ENCODE results near the gene TECPR1. TPM values are rescaled to one million over a fixed set of nuclear protein-coding genes. Genes with fewer than 3 reads are reported as not detected.
A peak's percentile ranks its signal among the peaks of the same experiment; 100 is the strongest.

TECPR1 gene
- total RNA-seq, 1 donor from 2014 or later: 23.9 TPM

DNA sequence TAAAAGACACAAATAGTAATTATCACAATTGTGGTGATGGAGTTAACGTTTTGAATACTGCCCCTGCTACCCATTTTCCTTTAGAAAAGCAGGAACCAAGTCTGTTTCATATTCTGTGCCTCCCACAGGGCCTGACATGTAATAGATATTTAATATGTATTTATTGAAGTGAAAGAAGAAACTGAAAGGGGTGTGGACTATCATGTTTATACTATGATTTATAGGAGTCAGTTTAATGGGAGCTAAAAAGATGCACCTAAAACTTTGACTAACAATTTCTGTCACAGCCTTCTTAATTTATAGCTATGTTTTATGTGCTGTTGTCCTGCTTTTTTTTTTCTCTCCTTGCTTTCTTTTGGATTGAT, 64.9 kb downstream of the TECPR1 start:
- Histone ChIP-seq H3K27ac (ENCODE audit: low read depth, low read length) (peak overlapping the region; percentile 83), H3K9ac (ENCODE audit: low read length) (peak overlapping the region; percentile 62), H4K20me1 (ENCODE audit: insufficient read depth, low read length) (no peaks in the 10 kb centered on the region), H3K4me2 (ENCODE audit: low read length) (peak overlapping the region; percentile 60), H3K27me3 (ENCODE audit: insufficient read depth, low read length) (no peaks in the 10 kb centered on the region), H3K9me3 (ENCODE audit: insufficient read depth, low read depth, low read length) (peaks cover 2% of the 10 kb centered on the region), H3K36me3 (ENCODE audit: insufficient read depth, low read length) (no peaks in the 10 kb centered on the region), H3K79me2 (ENCODE audit: insufficient read depth, low read length) (no peaks in the 10 kb centered on the region), H3K4me3 (ENCODE audit: insufficient read depth, low read depth, low read length) (no peak overlapping the region), H2AFZ (ENCODE audit: low read depth, low read length) (no peak overlapping the region), H3K4me1 (ENCODE audit: insufficient read depth, low read length) (peaks cover 5% of the 10 kb centered on the region)
- Mint-ChIP-seq H3K9me3 (ENCODE audit: unreplicated experiment) (peaks cover 6% of the 10 kb centered on the region), H3K36me3 (ENCODE audit: low read depth, unreplicated experiment) (peaks cover 21% of the 10 kb centered on the region), H3K4me3 (ENCODE audit: unreplicated experiment) (no peak overlapping the region), H3K27me3 (ENCODE audit: low read depth, unreplicated experiment) (no peaks in the 10 kb centered on the region), H3K4me1 (ENCODE audit: low read depth, unreplicated experiment) (peaks cover 4% of the 10 kb centered on the region), H3K27ac (ENCODE audit: unreplicated experiment) (no peak overlapping the region)
- TF ChIP-seq, protein P1, sequence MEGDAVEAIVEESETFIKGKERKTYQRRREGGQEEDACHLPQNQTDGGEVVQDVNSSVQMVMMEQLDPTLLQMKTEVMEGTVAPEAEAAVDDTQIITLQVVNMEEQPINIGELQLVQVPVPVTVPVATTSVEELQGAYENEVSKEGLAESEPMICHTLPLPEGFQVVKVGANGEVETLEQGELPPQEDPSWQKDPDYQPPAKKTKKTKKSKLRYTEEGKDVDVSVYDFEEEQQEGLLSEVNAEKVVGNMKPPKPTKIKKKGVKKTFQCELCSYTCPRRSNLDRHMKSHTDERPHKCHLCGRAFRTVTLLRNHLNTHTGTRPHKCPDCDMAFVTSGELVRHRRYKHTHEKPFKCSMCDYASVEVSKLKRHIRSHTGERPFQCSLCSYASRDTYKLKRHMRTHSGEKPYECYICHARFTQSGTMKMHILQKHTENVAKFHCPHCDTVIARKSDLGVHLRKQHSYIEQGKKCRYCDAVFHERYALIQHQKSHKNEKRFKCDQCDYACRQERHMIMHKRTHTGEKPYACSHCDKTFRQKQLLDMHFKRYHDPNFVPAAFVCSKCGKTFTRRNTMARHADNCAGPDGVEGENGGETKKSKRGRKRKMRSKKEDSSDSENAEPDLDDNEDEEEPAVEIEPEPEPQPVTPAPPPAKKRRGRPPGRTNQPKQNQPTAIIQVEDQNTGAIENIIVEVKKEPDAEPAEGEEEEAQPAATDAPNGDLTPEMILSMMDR (IDR thresholded peaks at IDR 0.05; ENCODE audit: insufficient read depth, low read depth, low read length): no peak
- TF ChIP-seq EZH2 (IDR thresholded peaks at IDR 0.05; ENCODE audit: insufficient read depth, low read length): no peak
- DNase-seq (ENCODE audit: low read depth) (no peak), FAIRE-seq (no peak)

GRCh38 chr7:98186452-98187137, 65.4 kb downstream of the TECPR1 start:
- H2AFZ ChIP-seq (ENCODE audit: low read depth, low read length): no peak overlapping the region
- H3K9ac ChIP-seq (ENCODE audit: low read length): peak overlapping the region; percentile 62
- H3K27me3 ChIP-seq (ENCODE audit: insufficient read depth, low read length): no peaks in the 10 kb centered on the region
- peak overlapping the region; percentile 60 for H3K4me2 ChIP-seq (ENCODE audit: low read length)
- peaks cover 17% of the 10 kb centered on the region for H3K36me3 Mint-ChIP-seq (ENCODE audit: low read depth, unreplicated experiment)
- H3K4me3 Mint-ChIP-seq (ENCODE audit: unreplicated experiment): no peak overlapping the region
- no peaks in the 10 kb centered on the region for H3K27me3 Mint-ChIP-seq (ENCODE audit: low read depth, unreplicated experiment)
- peaks cover 6% of the 10 kb centered on the region for H3K9me3 Mint-ChIP-seq (ENCODE audit: unreplicated experiment)
- H3K79me2 ChIP-seq (ENCODE audit: insufficient read depth, low read length): no peaks in the 10 kb centered on the region
- TF ChIP-seq, protein P1 (IDR thresholded peaks at IDR 0.05; ENCODE audit: insufficient read depth, low read depth, low read length): no peak
- no peak for TF ChIP-seq EZH2 (IDR thresholded peaks at IDR 0.05; ENCODE audit: insufficient read depth, low read length)
- H3K27ac Mint-ChIP-seq (ENCODE audit: unreplicated experiment): peak overlapping the region; percentile 47
- H4K20me1 ChIP-seq (ENCODE audit: insufficient read depth, low read length): no peaks in the 10 kb centered on the region
- no peaks in the 10 kb centered on the region for H3K36me3 ChIP-seq (ENCODE audit: insufficient read depth, low read length)
- FAIRE-seq (no peak), DNase-seq (ENCODE audit: low read depth) (peak; percentile 86)
- no peak overlapping the region for H3K4me3 ChIP-seq (ENCODE audit: insufficient read depth, low read depth, low read length)
- H3K4me1 ChIP-seq (ENCODE audit: insufficient read depth, low read length): peaks cover 5% of the 10 kb centered on the region
- peaks cover 2% of the 10 kb centered on the region for H3K9me3 ChIP-seq (ENCODE audit: insufficient read depth, low read depth, low read length)
- H3K4me1 Mint-ChIP-seq (ENCODE audit: low read depth, unreplicated experiment): peaks cover 4% of the 10 kb centered on the region
- H3K27ac ChIP-seq (ENCODE audit: low read depth, low read length): peak overlapping the region; percentile 83

GRCh38 chr7:98185101-98185500, 66.9 kb downstream of the TECPR1 start:
- Mint-ChIP-seq H3K27me3 (ENCODE audit: low read depth, unreplicated experiment) (no peaks in the 10 kb centered on the region), H3K27ac (ENCODE audit: unreplicated experiment) (no peak overlapping the region), H3K36me3 (ENCODE audit: low read depth, unreplicated experiment) (peaks cover 17% of the 10 kb centered on the region), H3K4me3 (ENCODE audit: unreplicated experiment) (no peak overlapping the region), H3K9me3 (ENCODE audit: unreplicated experiment) (peaks cover 6% of the 10 kb centered on the region), H3K4me1 (ENCODE audit: low read depth, unreplicated experiment) (peaks cover 4% of the 10 kb centered on the region)
- FAIRE-seq: no peak
- H3K4me2 ChIP-seq (ENCODE audit: low read length): no peak overlapping the region
- no peaks in the 10 kb centered on the region for H3K27me3 ChIP-seq (ENCODE audit: insufficient read depth, low read length)
- no peaks in the 10 kb centered on the region for H4K20me1 ChIP-seq (ENCODE audit: insufficient read depth, low read length)
- no peak overlapping the region for H3K27ac ChIP-seq (ENCODE audit: low read depth, low read length)
- peaks cover 2% of the 10 kb centered on the region for H3K9me3 ChIP-seq (ENCODE audit: insufficient read depth, low read depth, low read length)
- H2AFZ ChIP-seq (ENCODE audit: low read depth, low read length): no peak overlapping the region
- DNase-seq (ENCODE audit: low read depth): no peak
- no peak overlapping the region for H3K9ac ChIP-seq (ENCODE audit: low read length)
- H3K36me3 ChIP-seq (ENCODE audit: insufficient read depth, low read length): no peaks in the 10 kb centered on the region
- peaks cover 5% of the 10 kb centered on the region for H3K4me1 ChIP-seq (ENCODE audit: insufficient read depth, low read length)
- no peaks in the 10 kb centered on the region for H3K79me2 ChIP-seq (ENCODE audit: insufficient read depth, low read length)
- no peak overlapping the region for H3K4me3 ChIP-seq (ENCODE audit: insufficient read depth, low read depth, low read length)
- TF ChIP-seq EZH2 (IDR thresholded peaks at IDR 0.05; ENCODE audit: insufficient read depth, low read length): no peak
- TF ChIP-seq, protein P1 (IDR thresholded peaks at IDR 0.05; ENCODE audit: insufficient read depth, low read depth, low read length): no peak

Measured in astrocyte (in vitro differentiated cells and primary cell).